CD4-positive, alpha-beta T cell (primary cell): ENCODE data around the gene GNAQ. TPM values are rescaled to one million over a fixed set of nuclear protein-coding genes. Genes with fewer than 3 reads are reported as not detected.

Experiments used
- ATAC-seq: fragments of 200-7000 bp; cut with Tn5 transposase; one replicate; pipeline ENCODE4 v1.10.0; 2022; ENCODE audit warnings: mild to moderate bottlenecking; ENCODE audit not compliant: poor library complexity
- CTCF ChIA-PET: fragments of 350-600 bp; sonication (Branson Sonifier 250); formaldehyde crosslinking; loops from one replicate; lab custom pipeline; 2021; ENCODE audit warnings: antibody characterized with exemption, inconsistent platforms; lab: Charles Lee
- POLR2A ChIA-PET: fragments of 350-600 bp; sonication (Branson Sonifier 250); formaldehyde crosslinking; loops from one replicate; lab custom pipeline; 2021; ENCODE audit warnings: antibody characterized with exemption, inconsistent platforms; lab: Charles Lee
- DNase-seq, 14 experiments: peaks; one replicate each; pipeline ENCODE4 v3.0.0-alpha.2; 2013 to 2020; ENCODE audit warnings: mixed read lengths in 2 of 14
- H3K27ac ChIP-seq, 2 donors: one replicate each; pipeline versions ENCODE4 v1.5.1 to v1.7.0; 2013; ENCODE audit warnings: low read length in 2 of 2, low read depth in 1 of 2, mild to moderate bottlenecking in 1 of 2
- H3K27me3 ChIP-seq, 2 experiments: 1 replicate in 1 of 2; 2 replicates in 1 of 2; pipeline versions ENCODE4 v1.6.1 to v1.7.0; 2013; ENCODE audit warnings: low read length in 2 of 2, control low read depth in 1 of 2, mild to moderate bottlenecking in 1 of 2, moderate library complexity in 1 of 2; ENCODE audit not compliant: insufficient read depth in 2 of 2, control insufficient read depth in 1 of 2
- H3K36me3 ChIP-seq: one replicate; pipeline ENCODE4 v1.6.1; 2013; ENCODE audit warnings: low read length, control low read depth; ENCODE audit not compliant: insufficient read depth
- H3K4me1 ChIP-seq: one replicate; pipeline ENCODE4 v1.6.1; 2013; ENCODE audit warnings: low read length, control low read depth; ENCODE audit not compliant: insufficient read depth
- H3K4me3 ChIP-seq: one replicate; pipeline ENCODE4 v1.5.1; 2013; ENCODE audit warnings: mild to moderate bottlenecking, low read length, moderate library complexity
- H3K9me3 ChIP-seq, 2 experiments: 1 replicate in 1 of 2; 2 replicates in 1 of 2; pipeline versions ENCODE4 v1.6.1 to v1.7.0; 2013; ENCODE audit warnings: low read length in 2 of 2, mild to moderate bottlenecking in 2 of 2, control low read depth in 1 of 2, moderate library complexity in 1 of 2; ENCODE audit not compliant: control insufficient read depth in 1 of 2, insufficient read depth in 1 of 2
- H3K27ac Mint-ChIP-seq: one replicate; pipeline ENCODE4 v1.8.0; 2020; ENCODE audit warnings: mixed read lengths
- H3K27me3 Mint-ChIP-seq: one replicate; pipeline ENCODE4 v1.8.0; 2021; ENCODE audit warnings: mixed read lengths
- H3K36me3 Mint-ChIP-seq: one replicate; pipeline ENCODE4 v1.8.0; 2021; ENCODE audit warnings: low read depth, mixed read lengths
- H3K4me1 Mint-ChIP-seq: one replicate; pipeline ENCODE4 v1.8.0; 2021; ENCODE audit warnings: low read depth, mixed read lengths
- H3K4me3 Mint-ChIP-seq: one replicate; pipeline ENCODE4 v1.8.0; 2020; ENCODE audit warnings: mild to moderate bottlenecking, mixed read lengths
- H3K9me3 Mint-ChIP-seq: one replicate; pipeline ENCODE4 v1.8.0; 2020; ENCODE audit warnings: mixed read lengths
- CTCF ChIP-seq: fragments of 200-600 bp; IDR thresholded peaks from one replicate; pipeline ENCODE4 v1.8.0; 2022; ENCODE audit warnings: antibody characterized with exemption, mild to moderate bottlenecking
- intact Hi-C, 2 experiments: fragments of 100-400 bp; cut with DNase I in 1 of 2; cut with micrococcal nuclease in 1 of 2; formaldehyde crosslinking; loops; one replicate each; pipeline versions ENCODE4 v1.15.1 to v1.9.0; 2023 to 2025; cut with DNase I, micrococcal nuclease
- total RNA-seq, 174 experiments: library from RNA in 2 of 174; stranded (reverse) in 2 of 174; gene quantifications; one replicate each; pipeline ENCODE4 v1.2.3 and lab custom pipeline; 2021 to 2026

The GNAQ gene
- total RNA-seq, 2 experiments from 2014 or later, result 55.5 to 55.9 TPM

GRCh38 chr9:77794985-77795384 lies 236.6 kb downstream of the GNAQ start:
- Mint-ChIP-seq H3K9me3 (no peaks in the 10 kb centered on the region), H3K36me3 (peaks cover 89% of the 10 kb centered on the region)

GRCh38 chr9:77793849-77794248 lies 237.8 kb downstream of the GNAQ start:
- POLR2A ChIA-PET, result no interaction called here
- Mint-ChIP-seq H3K27me3 (no peaks in the 10 kb centered on the region), H3K9me3 (no peaks in the 10 kb centered on the region), H3K4me1 (peaks cover 8% of the 10 kb centered on the region), H3K36me3 (peaks cover 85% of the 10 kb centered on the region), H3K27ac (no peak overlapping the region), H3K4me3 (no peak overlapping the region)
- no peak overlapping the region for H3K4me3 ChIP-seq
- H3K9me3 ChIP-seq, result no peaks in the 10 kb centered on the region
- H3K27me3 ChIP-seq, result no peaks in the 10 kb centered on the region
- ATAC-seq (no peak), DNase-seq (no peak)
- CTCF ChIA-PET, result no interaction called here
- no peak overlapping the region for H3K27ac ChIP-seq
- H3K36me3 ChIP-seq, result peaks cover 28% of the 10 kb centered on the region
- intact Hi-C loops, result no loop called here
- no peak for TF ChIP-seq CTCF
- H3K4me1 ChIP-seq, result no peaks in the 10 kb centered on the region

More at GRCh38 chr9:77794985-77795384, 236.6 kb downstream of the GNAQ start:
- intact Hi-C loops, result no loop called here
- ChIA-PET CTCF (no interaction called here), POLR2A (no interaction called here)
- ATAC-seq (no peak), DNase-seq (no peak)
- Histone ChIP-seq H3K9me3 (no peaks in the 10 kb centered on the region), H3K4me3 (no peak overlapping the region), H3K36me3 (peaks cover 28% of the 10 kb centered on the region), H3K27ac (no peak overlapping the region), H3K4me1 (no peaks in the 10 kb centered on the region), H3K27me3 (no peaks in the 10 kb centered on the region)
- Mint-ChIP-seq H3K27me3 (no peaks in the 10 kb centered on the region), H3K27ac (no peak overlapping the region), H3K4me1 (peaks cover 8% of the 10 kb centered on the region), H3K4me3 (no peak overlapping the region)
- no peak for TF ChIP-seq CTCF

GRCh38 chr9:77789891-77790290 lies 241.7 kb downstream of the GNAQ start:
- peaks cover 23% of the 10 kb centered on the region for H3K36me3 ChIP-seq
- no peaks in the 10 kb centered on the region for H3K9me3 Mint-ChIP-seq
- intact Hi-C loops, result loop anchor here in 1 of 2 experiments (10.0 kb wide), 1 partner anchor 55 kb away; no protein-coding TSS in a partner anchor
- H3K27me3 ChIP-seq, result no peaks in the 10 kb centered on the region
- ATAC-seq (no peak), DNase-seq (no peak)
- H3K27ac Mint-ChIP-seq, result no peak overlapping the region
- POLR2A ChIA-PET, result no interaction called here
- no peak overlapping the region for H3K27ac ChIP-seq
- CTCF ChIA-PET, result no interaction called here
- no peaks in the 10 kb centered on the region for H3K27me3 Mint-ChIP-seq
- H3K9me3 ChIP-seq, result no peaks in the 10 kb centered on the region
- H3K4me3 ChIP-seq, result no peak overlapping the region
- no peak overlapping the region for H3K4me3 Mint-ChIP-seq
- peaks cover 80% of the 10 kb centered on the region for H3K36me3 Mint-ChIP-seq
- TF ChIP-seq CTCF, result no peak
- H3K4me1 ChIP-seq, result no peaks in the 10 kb centered on the region
- peaks cover 1% of the 10 kb centered on the region for H3K4me1 Mint-ChIP-seq
